AG08395 (cell line): ENCODE results near the gene ELOVL2.

Experiments used
- DNase-seq: peaks from one replicate; pipeline ENCODE4 v3.0.0; 2012; ENCODE audit warnings: mixed read lengths, low spot score

Gene ELOVL2

GRCh38 chr6:10979603-10980002 lies 64.5 kb downstream of the ELOVL2 start:
- no peak for DNase-seq

DNA sequence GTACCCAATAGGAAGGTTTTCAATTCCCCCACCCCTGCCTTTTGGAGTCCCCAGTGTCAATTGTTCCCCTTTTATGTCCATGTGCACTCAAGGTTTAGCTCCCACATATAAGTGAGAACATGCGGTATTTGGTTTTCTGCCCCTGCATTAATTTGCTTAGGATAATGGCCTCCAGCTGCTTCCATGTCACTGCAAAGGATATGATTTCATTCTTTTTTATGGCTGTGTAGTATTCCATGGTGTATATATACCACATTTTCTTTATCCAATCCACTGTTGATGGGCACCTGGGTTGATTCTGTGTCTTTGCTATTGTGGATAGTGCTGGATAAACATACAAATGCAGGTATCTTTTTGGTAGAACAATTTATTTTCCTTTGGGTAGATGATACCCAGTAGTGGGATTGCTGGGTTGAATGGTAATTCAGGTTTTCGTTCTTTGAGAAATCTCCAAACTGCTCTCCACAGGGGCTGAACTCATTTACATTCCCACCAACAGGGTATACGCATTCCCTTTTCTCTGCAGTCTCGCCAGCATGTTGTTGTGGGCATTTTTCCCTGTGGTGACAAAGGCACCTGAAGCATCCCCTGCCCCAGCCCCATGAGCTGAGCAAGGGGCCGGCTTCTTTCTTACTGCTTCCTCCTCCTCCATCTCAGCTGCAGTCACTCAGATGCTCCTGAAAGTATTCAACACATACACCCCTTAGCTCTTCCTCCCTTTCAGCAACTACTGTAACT lies 66.7 kb downstream of the ELOVL2 start:
- DNase-seq: no peak

- DNase-seq: no peak
Measured at GRCh38 chr6:10976571-10976970, 67.5 kb downstream of the ELOVL2 start.

- no peak for DNase-seq
Measured at GRCh38 chr6:10972196-10972595, 71.9 kb downstream of the ELOVL2 start.

GRCh38 chr6:10970731-10971130 lies 73.4 kb downstream of the ELOVL2 start:
- DNase-seq: no peak

- peak; percentile 65 for DNase-seq
Measured at GRCh38 chr6:10968776-10969175, 75.3 kb downstream of the ELOVL2 start.

DNA sequence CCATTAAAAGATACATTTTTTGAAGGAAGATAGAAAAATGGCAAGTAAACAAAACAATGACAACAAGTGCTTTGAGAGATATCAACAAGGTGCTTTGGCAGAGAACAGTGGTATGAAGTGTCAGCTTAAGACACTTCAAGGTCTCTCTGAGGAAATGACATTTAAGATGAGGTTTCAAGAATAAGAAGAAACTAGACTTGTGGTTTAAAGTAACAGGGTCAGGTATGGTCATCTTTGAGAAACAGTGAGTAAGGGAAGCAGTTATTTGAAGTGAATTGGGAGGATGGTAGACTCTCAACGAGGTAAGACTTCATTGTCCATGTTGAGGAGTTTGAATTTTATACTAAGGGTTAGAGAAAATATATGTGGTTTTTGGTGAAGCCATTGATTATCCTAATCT lies 79.4 kb downstream of the ELOVL2 start:
- no peak for DNase-seq

DNA sequence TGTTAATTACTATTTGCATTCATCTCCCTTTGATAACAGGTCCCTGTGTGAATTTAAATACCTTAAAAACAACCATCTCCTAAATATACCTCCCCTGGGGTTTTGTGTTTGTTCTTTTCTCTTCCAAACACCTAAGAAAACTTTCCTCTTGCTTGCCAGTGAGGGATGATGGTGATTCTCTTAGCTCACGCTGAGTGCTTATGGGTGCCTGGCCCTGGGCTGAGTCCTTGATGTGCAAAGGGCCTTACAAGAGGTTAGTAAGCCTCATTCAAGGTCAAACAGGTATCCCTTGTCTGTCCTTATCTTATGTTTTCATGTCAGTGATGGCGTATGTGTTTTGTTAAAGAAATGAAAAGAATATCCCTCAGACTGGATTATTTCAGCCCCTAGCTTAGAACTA lies 81.0 kb downstream of the ELOVL2 start:
- no peak for DNase-seq

DNA sequence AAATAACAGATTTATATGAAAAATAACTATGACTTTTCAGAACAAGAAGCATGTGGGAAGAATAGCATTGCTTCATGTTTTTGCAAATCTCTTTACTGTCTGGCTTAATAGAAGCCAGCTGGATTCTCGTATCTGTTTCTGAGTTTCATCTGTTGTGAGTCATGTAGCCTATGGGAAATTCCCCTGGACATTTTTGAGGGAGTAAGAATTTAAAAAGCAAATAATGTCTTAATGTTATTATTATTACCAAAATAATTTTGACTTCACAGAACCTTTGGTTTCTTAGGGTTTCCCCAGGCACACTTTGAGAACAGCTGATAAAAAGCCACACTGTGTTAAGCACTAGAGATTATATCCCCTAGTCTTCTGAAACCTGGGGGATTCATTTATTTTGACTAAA lies 81.4 kb downstream of the ELOVL2 start:
- peak; percentile 46 for DNase-seq

- DNase-seq: no peak
Measured at GRCh38 chr6:10961837-10962236, 82.3 kb downstream of the ELOVL2 start.

GRCh38 chr6:10960171-10960570 lies 83.9 kb downstream of the ELOVL2 start:
- no peak for DNase-seq

GRCh38 chr6:10957414-10957886 lies 86.7 kb downstream of the ELOVL2 start:
- DNase-seq: no peak

DNA sequence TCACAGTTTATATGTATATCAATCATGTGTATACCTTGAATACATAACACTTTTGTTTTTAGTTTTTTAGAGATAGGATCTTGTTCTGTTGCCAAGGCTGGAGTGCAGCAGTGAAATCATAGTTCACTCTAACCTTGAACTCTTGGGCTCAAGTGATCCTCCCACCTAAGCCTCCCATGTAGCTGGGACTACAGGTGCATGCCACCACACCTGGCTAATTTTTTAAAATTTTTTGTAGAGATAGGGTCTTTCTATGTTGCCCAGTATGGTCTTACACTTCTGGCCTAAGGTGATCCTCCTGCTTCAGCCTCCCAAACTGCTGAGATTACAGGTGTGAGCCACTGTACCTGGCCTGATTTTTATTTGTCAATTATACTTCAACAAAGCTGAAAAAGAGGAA lies 87.3 kb downstream of the ELOVL2 start:
- no peak for DNase-seq

- peak; percentile 76 for DNase-seq
Measured at GRCh38 chr6:10954590-10955010, 89.5 kb downstream of the ELOVL2 start.

DNA sequence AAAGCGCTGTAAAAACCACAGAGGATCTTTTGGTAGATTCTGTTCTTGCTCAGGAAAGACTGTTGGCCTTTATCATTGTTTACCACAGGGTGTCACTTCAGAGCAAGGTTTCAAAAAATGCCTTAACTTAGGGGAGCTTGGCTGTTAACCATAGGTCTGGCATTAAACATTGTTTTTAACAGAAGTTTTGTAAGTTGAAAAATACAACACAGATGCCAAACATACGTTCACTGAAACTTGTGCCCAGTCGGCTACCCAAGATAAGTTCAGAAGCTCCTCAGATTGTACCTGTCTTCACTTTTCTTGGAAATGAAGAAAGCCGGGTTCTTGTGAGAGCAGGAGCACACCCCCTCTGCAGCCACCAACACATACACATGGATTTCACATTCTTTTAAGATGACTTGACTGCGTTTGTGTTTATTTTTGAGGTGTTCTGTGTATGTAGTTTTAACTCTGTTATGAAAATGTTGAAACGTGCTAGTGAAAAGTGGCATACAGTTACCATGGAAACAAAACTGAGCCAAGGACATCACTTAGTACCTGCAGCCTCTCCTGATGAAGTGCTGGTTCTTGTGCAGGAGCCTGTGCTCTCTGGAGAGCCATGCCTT lies 92.3 kb downstream of the ELOVL2 start:
- DNase-seq: peak; percentile 70

GRCh38 chr6:10949579-10950490 lies 94.3 kb downstream of the ELOVL2 start:
- DNase-seq: no peak

- no peak for DNase-seq
Measured at GRCh38 chr6:10947966-10948365, 96.1 kb downstream of the ELOVL2 start.

DNA sequence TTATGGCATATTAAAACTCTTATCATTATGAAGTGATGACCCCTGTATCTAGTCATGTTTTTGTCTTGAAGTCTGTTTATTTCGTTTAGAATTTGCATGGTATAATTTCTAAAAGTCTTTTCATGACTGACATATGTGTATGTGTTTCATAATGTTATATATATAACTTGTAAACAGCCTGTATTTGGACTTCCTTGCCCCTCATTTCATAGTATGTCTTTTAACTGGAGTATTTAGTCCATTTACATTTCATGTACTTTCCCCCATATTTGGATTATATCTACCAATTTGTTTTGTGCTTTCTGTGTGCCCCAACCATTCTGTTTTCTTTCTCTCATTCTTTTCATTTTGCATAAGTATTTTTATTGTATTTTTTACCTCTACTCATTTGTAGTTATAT lies 98.3 kb downstream of the ELOVL2 start:
- no peak for DNase-seq

DNA sequence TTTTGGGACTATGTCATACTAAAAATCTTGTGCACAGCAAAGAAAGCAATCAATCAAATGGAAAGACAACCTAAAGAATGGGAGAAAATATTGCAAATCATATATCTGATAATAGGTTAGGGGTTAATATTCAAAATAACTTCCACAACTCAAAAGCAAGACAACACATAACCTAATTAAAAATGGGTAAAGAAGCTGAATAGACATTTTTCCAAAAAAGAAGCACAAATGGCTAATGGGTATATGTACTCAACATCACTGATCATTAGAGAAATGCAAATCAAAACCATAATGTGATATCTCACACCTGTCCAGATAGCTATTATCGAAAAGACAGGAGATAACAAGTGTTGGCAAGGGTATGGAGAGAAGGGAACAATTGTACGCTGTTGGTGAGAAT lies 104.3 kb downstream of the ELOVL2 start:
- no peak for DNase-seq

DNA sequence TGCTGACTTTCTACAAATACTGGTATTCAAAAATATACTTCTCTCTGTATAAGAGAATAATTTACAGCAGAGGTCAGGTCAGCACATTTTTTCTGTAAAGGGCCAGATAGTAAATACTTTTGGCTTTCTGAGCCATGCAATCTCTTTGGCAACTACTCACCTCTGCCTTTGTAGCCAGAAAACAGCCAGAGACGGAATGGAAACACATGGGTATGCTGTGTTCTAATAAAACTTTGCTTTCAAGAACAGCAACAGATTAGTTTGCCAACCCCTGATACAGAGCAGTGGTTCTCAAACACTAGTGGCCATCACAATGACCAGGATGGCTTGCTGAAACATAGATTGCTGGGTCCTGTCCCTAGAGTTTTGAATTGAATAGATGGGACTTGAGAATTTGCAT lies 111.0 kb downstream of the ELOVL2 start:
- DNase-seq: no peak
